Endothelial cell of umbilical vein (primary cell): ENCODE results near the gene KCNH1. TPM values are rescaled to one million over a fixed set of nuclear protein-coding genes. Genes with fewer than 3 reads are reported as not detected.

Experiments used
- BruUV-seq: library from RNA; stranded (reverse); fragments of 400-500 nt; replicated peaks from 2 replicates; lab custom pipeline; 2021; lab: Mats Ljungman, UMichigan
- CTCF ChIA-PET: fragments of 300-600, 350-600 bp; sonication (Branson Sonifier 250); formaldehyde crosslinking; loops from one replicate; lab custom pipeline; 2021; ENCODE audit warnings: antibody characterized with exemption, inconsistent platforms; lab: Charles Lee
- POLR2A ChIA-PET: fragments of 300-600, 350-600 bp; sonication (Branson Sonifier 250); formaldehyde crosslinking; loops from one replicate; lab custom pipeline; 2021; ENCODE audit warnings: antibody characterized with exemption, inconsistent platforms; lab: Charles Lee
- DNase-seq: peaks from one replicate; pipeline ENCODE4 v3.0.0-alpha.2; 2011; ENCODE audit warnings: low read depth, low spot score
- FAIRE-seq: peaks from 2 replicates; lab custom pipeline; 2011; peaks lifted over from hg19 to GRCh38; lab: Jason Lieb, UNC
- H2AFZ ChIP-seq: 2 replicates; pipeline ENCODE4 v1.6.0; 2012; ENCODE audit warnings: low read depth, low read length, control low read depth, inconsistent platforms
- H3K27ac ChIP-seq: 2 replicates; pipeline ENCODE4 v1.5.1; 2011; ENCODE audit warnings: low read depth, mild to moderate bottlenecking, control low read depth, low read length, moderate library complexity; ENCODE audit not compliant: insufficient read depth
- H3K27me3 ChIP-seq, 2 experiments: 2 replicates each; pipeline versions ENCODE4 v1.6.0 to v1.6.1; 2011; ENCODE audit warnings: low read length in 2 of 2, mixed read lengths in 1 of 2; ENCODE audit not compliant: control insufficient read depth in 2 of 2, insufficient read depth in 2 of 2
- H3K36me3 ChIP-seq, 2 experiments: 2 replicates in 1 of 2; 3 replicates in 1 of 2; pipeline ENCODE4 v1.5.1; 2011; ENCODE audit warnings: low read length in 2 of 2, mild to moderate bottlenecking in 1 of 2, moderate library complexity in 1 of 2; ENCODE audit not compliant: control insufficient read depth in 2 of 2, insufficient read depth in 2 of 2; ENCODE audit errors: extremely low read depth in 1 of 2
- H3K4me1 ChIP-seq: 3 replicates; pipeline ENCODE4 v1.5.1; 2011; ENCODE audit warnings: mild to moderate bottlenecking, low read length; ENCODE audit not compliant: control insufficient read depth, insufficient read depth; ENCODE audit errors: extremely low read depth
- H3K4me2 ChIP-seq: 2 replicates; pipeline ENCODE4 v1.6.1; 2011; ENCODE audit warnings: low read length, control low read depth, mixed read lengths; ENCODE audit not compliant: insufficient read depth
- H3K4me3 ChIP-seq, 3 experiments: fragments of 200-600 bp in 1 of 3; sonication (generic), shearing (Covaris generic) in 1 of 3; replicated peaks in 1 of 3; 2 replicates each; pipeline ENCODE4 v1.5.1; 2011 to 2016; ENCODE audit warnings: control low read depth in 3 of 3, low read length in 3 of 3, mild to moderate bottlenecking in 2 of 3, inconsistent platforms in 1 of 3, low read depth in 1 of 3, moderate library complexity in 1 of 3; ENCODE audit not compliant: insufficient read depth in 1 of 3
- H3K79me2 ChIP-seq: 2 replicates; pipeline ENCODE4 v1.6.0; 2012; ENCODE audit warnings: low read length, inconsistent platforms; ENCODE audit not compliant: control insufficient read depth, insufficient read depth
- H3K9ac ChIP-seq: replicated peaks from 2 replicates; pipeline ENCODE3; 2011; ENCODE audit warnings: low read length, control low read depth; ENCODE audit not compliant: insufficient read depth; ENCODE audit errors: extremely low read depth
- H3K9me1 ChIP-seq: replicated peaks from 3 replicates; pipeline ENCODE4 v1.6.0; 2011; ENCODE audit warnings: mild to moderate bottlenecking, low read length; ENCODE audit not compliant: control insufficient read depth, insufficient read depth; ENCODE audit errors: extremely low read depth
- H3K9me3 ChIP-seq: replicated peaks from 2 replicates; pipeline ENCODE4 v1.5.1; 2012; ENCODE audit warnings: low read length, inconsistent platforms; ENCODE audit not compliant: control insufficient read depth, insufficient read depth
- H4K20me1 ChIP-seq: replicated peaks from 2 replicates; pipeline ENCODE3; 2011; ENCODE audit warnings: mild to moderate bottlenecking, low read length; ENCODE audit not compliant: control insufficient read depth, insufficient read depth; ENCODE audit errors: extremely low read depth
- CTCF ChIP-seq, 2 donors: IDR thresholded peaks; 1 replicate in 1 of 2; 2 replicates in 1 of 2; pipeline ENCODE4 v1.5.1; 2011; ENCODE audit warnings: low read length in 2 of 2, mild to moderate bottlenecking in 2 of 2, moderate library complexity in 2 of 2, control low read depth in 1 of 2, inconsistent platforms in 1 of 2, low read depth in 1 of 2; ENCODE audit not compliant: insufficient read depth in 1 of 2; ENCODE audit errors: extremely low read depth in 1 of 2
- EZH2 ChIP-seq: IDR thresholded peaks from 2 replicates; pipeline ENCODE4 v1.6.1; 2012; ENCODE audit warnings: borderline replicate concordance, low read depth, mild to moderate bottlenecking, moderate library complexity, low read length, inconsistent platforms; ENCODE audit not compliant: severe bottlenecking
- FOS ChIP-seq: IDR thresholded peaks from 2 replicates; pipeline ENCODE4 v1.6.1; 2011; ENCODE audit warnings: mild to moderate bottlenecking, low read length, moderate library complexity, borderline replicate concordance; ENCODE audit not compliant: insufficient read depth
- GATA2 ChIP-seq: IDR thresholded peaks from 2 replicates; pipeline ENCODE4 v1.7.0; 2011; ENCODE audit warnings: low read depth, mild to moderate bottlenecking, moderate library complexity, mixed read lengths, low read length; ENCODE audit not compliant: insufficient read length, insufficient read depth
- JUN ChIP-seq: IDR thresholded peaks from 2 replicates; pipeline ENCODE4 v1.6.1; 2011; ENCODE audit warnings: borderline replicate concordance, low read depth; ENCODE audit not compliant: insufficient read length, insufficient read depth
- MAX ChIP-seq: IDR thresholded peaks from 2 replicates; pipeline ENCODE4 v1.6.1; 2011; ENCODE audit not compliant: insufficient read depth, insufficient read length
- MYC ChIP-seq: IDR thresholded peaks from one replicate; pipeline ENCODE4 v1.6.1; 2011; ENCODE audit warnings: mild to moderate bottlenecking, low read depth, low read length
- POLR2A ChIP-seq: IDR thresholded peaks from 2 replicates; pipeline ENCODE4 v1.6.1; 2012; ENCODE audit warnings: low read depth, mild to moderate bottlenecking, control low read depth, low read length
- POLR2AphosphoS5 ChIP-seq: IDR thresholded peaks from 2 replicates; pipeline ENCODE4 v1.6.1; 2012; ENCODE audit warnings: low read depth, mild to moderate bottlenecking, control low read depth, low read length, moderate library complexity; ENCODE audit not compliant: insufficient read depth
- dilution Hi-C: fragments of 300-500 bp; cut with MboI; formaldehyde crosslinking; loops from one replicate; pipeline ENCODE4 v1.15.0; 2019; ENCODE audit warnings: low sequenced_read_pairs; ENCODE audit not compliant: extremely low pct_ligation_motif_present
- intact Hi-C: fragments of 100-400 bp; cut with micrococcal nuclease; formaldehyde crosslinking; loops from one replicate; pipeline ENCODE4 v1.10.0; 2022
- polyA plus RNA-seq, 4 experiments: library from polyadenylated mRNA; depleted of rRNA in 3 of 4; stranded (reverse) in 3 of 4; unstranded in 1 of 4; fragments of >200 nt; gene quantifications; 2 replicates each; pipeline versions ENCODE4 v1.2.1 to v1.2.3, GENCODE V29; 2011 to 2012; ENCODE audit warnings: missing spikeins in 1 of 4
- total RNA-seq: library from RNA; stranded (reverse); gene quantifications from 2 replicates; pipeline ENCODE4 v1.2.3, GENCODE V29; 2021

KCNH1 gene
- total and polyA plus RNA-seq, 2 donors (not counting 3 experiments of a cell fraction or from before 2014, with no cell fraction given), result not detected

GRCh38 chr1:210912752-210913151 is 221.2 kb downstream of the KCNH1 start:
- ChIA-PET POLR2A (no interaction called here), CTCF (no interaction called here)
- no peaks in the 10 kb centered on the region for H3K4me1 ChIP-seq
- no peak for DNase-seq
- no peak overlapping the region for H3K9ac ChIP-seq
- no peak overlapping the region for H3K4me2 ChIP-seq
- H4K20me1 ChIP-seq, result no peaks in the 10 kb centered on the region
- FAIRE-seq, result no peak
- H2AFZ ChIP-seq, result no peak overlapping the region
- peaks cover 2% of the 10 kb centered on the region for H3K9me3 ChIP-seq
- intact Hi-C loops, result no loop called here
- H3K9me1 ChIP-seq, result no peaks in the 10 kb centered on the region
- dilution Hi-C loops, result no loop called here
- no peaks in the 10 kb centered on the region for H3K36me3 ChIP-seq
- H3K27ac ChIP-seq, result no peak overlapping the region
- no peak overlapping the region for H3K4me3 ChIP-seq
- no TSS peak for BruUV-seq
- TF ChIP-seq POLR2A, result no peak
- TF ChIP-seq EZH2, result no peak
- no peak for TF ChIP-seq MAX
- TF ChIP-seq GATA2, result no peak
- TF ChIP-seq CTCF (IDR thresholded peaks at IDR 0.05; ENCODE audit: extremely low read depth in 1 of 2, insufficient read depth in 1 of 2, low read depth in 1 of 2, low read length in 2 of 2), result no peak
- no peak for TF ChIP-seq POLR2AphosphoS5
- TF ChIP-seq FOS, result no peak
- no peak for TF ChIP-seq JUN
- TF ChIP-seq MYC, result no peak
- H3K79me2 ChIP-seq, result no peaks in the 10 kb centered on the region
- no peaks in the 10 kb centered on the region for H3K27me3 ChIP-seq
